Stimulated activated CD8-positive, alpha-beta memory T cell treated with anti-CD3 and anti-CD28 coated beads, Interleukin-4, amount 100 ng/mL, for 4 hours (primary cell): Measurements from ENCODE around the gene KCNJ1.

Source experiments
- DNase-seq, 2 donors: peaks; one replicate each; pipeline ENCODE4 v3.0.0-alpha.2; 2020; ENCODE audit warnings: low read depth in 2 of 2, low spot score in 1 of 2

The KCNJ1 gene

GRCh38 chr11:128867277-128867676 is at the start of gene KCNJ1:
TSS of gene KCNJ1 (minus strand) at chr11:128867296. CDS start at chr11:128840243, 27,053 bp downstream.
- DNase-seq: no peak

- DNase-seq: no peak
Measured at GRCh38 chr11:128916681-128917080, 49.6 kb upstream of the KCNJ1 start.

- DNase-seq: no peak
Measured at GRCh38 chr11:128916037-128916572, 49.0 kb upstream of the KCNJ1 start.

GRCh38 chr11:128915149-128915521 is 48.0 kb upstream of the KCNJ1 start:
- DNase-seq: no peak

GRCh38 chr11:128914216-128915148 is 47.4 kb upstream of the KCNJ1 start:
- DNase-seq: no peak

GRCh38 chr11:128913806-128914205 is 46.7 kb upstream of the KCNJ1 start:
- DNase-seq: no peak

GRCh38 chr11:128911701-128912100 is 44.6 kb upstream of the KCNJ1 start:
- no peak for DNase-seq

- no peak for DNase-seq
Measured at GRCh38 chr11:128911239-128911638, 44.1 kb upstream of the KCNJ1 start.

- DNase-seq: no peak
Measured at GRCh38 chr11:128910576-128910975, 43.5 kb upstream of the KCNJ1 start.

- no peak for DNase-seq
Measured at GRCh38 chr11:128909438-128910125, 42.5 kb upstream of the KCNJ1 start.

- no peak for DNase-seq
Measured at GRCh38 chr11:128908391-128909246, 41.5 kb upstream of the KCNJ1 start.

GRCh38 chr11:128907585-128907984 is 40.5 kb upstream of the KCNJ1 start:
- DNase-seq: no peak

- DNase-seq: no peak
Measured at GRCh38 chr11:128906185-128907050, 39.3 kb upstream of the KCNJ1 start.

GRCh38 chr11:128905345-128906184 is 38.5 kb upstream of the KCNJ1 start:
- no peak for DNase-seq

- DNase-seq: no peak
Measured at GRCh38 chr11:128904656-128905344, 37.7 kb upstream of the KCNJ1 start.

- DNase-seq: no peak
Measured at GRCh38 chr11:128904303-128904655, 37.2 kb upstream of the KCNJ1 start.

GRCh38 chr11:128903248-128904061 is 36.4 kb upstream of the KCNJ1 start:
- no peak for DNase-seq

GRCh38 chr11:128902515-128903066 is 35.5 kb upstream of the KCNJ1 start:
- no peak for DNase-seq
